ENCODE results near the gene LRPAP1.

LRPAP1 gene

GRCh38 chr4:3531318-3531878 is 824 bp downstream of the LRPAP1 start:
- DNase-seq (ENCODE audit: low read depth): no peak

GRCh38 chr4:3530663-3531254 is 1.5 kb downstream of the LRPAP1 start:
- DNase-seq (ENCODE audit: low read depth): no peak

- DNase-seq (ENCODE audit: low read depth): no peak
These were observed 2.2 kb downstream of the LRPAP1 start for GRCh38 chr4:3530051-3530450.

GRCh38 chr4:3529363-3529762 is 2.9 kb downstream of the LRPAP1 start:
- no peak for DNase-seq (ENCODE audit: low read depth)

- DNase-seq (ENCODE audit: low read depth): no peak
These were observed 4.0 kb downstream of the LRPAP1 start for GRCh38 chr4:3527914-3528876.

- DNase-seq (ENCODE audit: low read depth): no peak
These were observed 4.9 kb downstream of the LRPAP1 start for GRCh38 chr4:3527101-3527913.

GRCh38 chr4:3526456-3526855 is 5.8 kb downstream of the LRPAP1 start:
- DNase-seq (ENCODE audit: low read depth): no peak

- DNase-seq (ENCODE audit: low read depth): no peak
These were observed 6.4 kb downstream of the LRPAP1 start for GRCh38 chr4:3525532-3526430.

GRCh38 chr4:3524920-3525319 is 7.3 kb downstream of the LRPAP1 start:
- no peak for DNase-seq (ENCODE audit: low read depth)

GRCh38 chr4:3524349-3524748 is 7.9 kb downstream of the LRPAP1 start:
- no peak for DNase-seq (ENCODE audit: low read depth)

GRCh38 chr4:3523628-3524221 is 8.5 kb downstream of the LRPAP1 start:
- no peak for DNase-seq (ENCODE audit: low read depth)

- DNase-seq (ENCODE audit: low read depth): no peak
These were observed 9.0 kb downstream of the LRPAP1 start for GRCh38 chr4:3523146-3523627.

- DNase-seq (ENCODE audit: low read depth): no peak
These were observed 9.6 kb downstream of the LRPAP1 start for GRCh38 chr4:3522651-3523050.

GRCh38 chr4:3522326-3522640 is 9.9 kb downstream of the LRPAP1 start:
- DNase-seq (ENCODE audit: low read depth): no peak

- no peak for DNase-seq (ENCODE audit: low read depth)
These were observed 10.4 kb downstream of the LRPAP1 start for GRCh38 chr4:3521621-3522325.

GRCh38 chr4:3520796-3521600 is 11.2 kb downstream of the LRPAP1 start:
- DNase-seq (ENCODE audit: low read depth): no peak

GRCh38 chr4:3520276-3520675 is 11.9 kb downstream of the LRPAP1 start:
- no peak for DNase-seq (ENCODE audit: low read depth)

- no peak for DNase-seq (ENCODE audit: low read depth)
These were observed 12.6 kb downstream of the LRPAP1 start for GRCh38 chr4:3519468-3520264.
